GM21529 (cell line): ENCODE measurements around the gene HRH4.
A peak's percentile ranks its signal among the peaks of the same experiment; 100 is the strongest.

Experiments used
- ATAC-seq: cut with Tn5 transposase; IDR thresholded peaks from one replicate; pipeline ENCODE4 v1.9.1; 2021; ENCODE audit not compliant: unreplicated experiment

The HRH4 gene

GRCh38 chr18:24460388-24460787, at the start of gene HRH4:
HRH4 (plus strand) TSS chr18:24460637; CDS start chr18:24460729, 92 bp downstream.
- no peak for ATAC-seq

GRCh38 chr18:24413148-24413547, 47.3 kb upstream of the HRH4 start:
- no peak for ATAC-seq

- no peak for ATAC-seq
Measured at GRCh38 chr18:24414349-24415003, 46.0 kb upstream of the HRH4 start.

DNA sequence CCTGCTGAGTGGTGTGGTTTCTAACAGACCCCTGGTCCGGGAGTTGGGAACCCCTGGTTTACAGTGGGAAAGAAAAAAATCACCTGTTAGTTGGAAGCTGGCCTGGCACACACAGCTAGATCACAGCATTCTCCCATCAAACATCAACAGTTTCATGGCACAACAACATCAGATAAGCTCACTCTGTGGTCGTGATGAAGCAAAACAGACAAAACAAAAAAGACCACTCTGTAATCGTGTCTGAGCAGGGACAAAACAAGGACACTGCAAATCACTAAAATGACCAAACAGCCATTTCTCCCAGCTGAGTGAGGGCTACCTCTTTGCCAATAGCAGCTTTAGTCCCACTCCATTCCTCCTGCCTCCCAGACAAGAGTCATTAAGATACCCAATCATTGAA, 43.0 kb upstream of the HRH4 start:
- ATAC-seq: no peak

GRCh38 chr18:24420551-24420950, 39.9 kb upstream of the HRH4 start:
- ATAC-seq: no peak

- ATAC-seq: no peak
Measured at GRCh38 chr18:24421831-24422230, 38.6 kb upstream of the HRH4 start.

GRCh38 chr18:24426073-24426397, 34.4 kb upstream of the HRH4 start:
- no peak for ATAC-seq

- ATAC-seq: peak; percentile 90
Measured at GRCh38 chr18:24426398-24427294, 33.8 kb upstream of the HRH4 start, which contains the start of gene IMPACT. IMPACT (plus strand) TSS chr18:24426670; CDS start chr18:24426757, 87 bp downstream.

DNA sequence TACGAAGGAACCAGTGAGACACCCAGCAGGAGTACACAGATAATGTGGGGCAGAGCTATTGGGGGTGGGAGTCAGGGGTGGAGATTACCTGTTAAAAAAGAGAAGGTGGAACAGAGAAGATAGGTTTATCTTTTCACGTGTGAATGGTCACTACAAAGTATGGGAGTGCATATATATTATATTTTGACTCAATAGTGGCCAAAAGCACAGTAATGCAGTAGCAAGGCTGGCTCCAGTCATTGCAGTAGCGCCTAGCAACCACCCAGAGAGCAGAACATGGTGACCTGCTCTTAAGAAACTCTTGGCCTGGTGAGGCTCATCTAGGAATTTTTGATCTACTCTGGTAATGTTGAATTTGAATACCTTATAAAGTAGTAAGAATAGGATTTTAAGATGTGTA, 33.0 kb upstream of the HRH4 start:
- no peak for ATAC-seq

- no peak for ATAC-seq
Measured at GRCh38 chr18:24428709-24429108, 31.7 kb upstream of the HRH4 start.

GRCh38 chr18:24429188-24429587, 31.2 kb upstream of the HRH4 start:
- ATAC-seq: no peak

DNA sequence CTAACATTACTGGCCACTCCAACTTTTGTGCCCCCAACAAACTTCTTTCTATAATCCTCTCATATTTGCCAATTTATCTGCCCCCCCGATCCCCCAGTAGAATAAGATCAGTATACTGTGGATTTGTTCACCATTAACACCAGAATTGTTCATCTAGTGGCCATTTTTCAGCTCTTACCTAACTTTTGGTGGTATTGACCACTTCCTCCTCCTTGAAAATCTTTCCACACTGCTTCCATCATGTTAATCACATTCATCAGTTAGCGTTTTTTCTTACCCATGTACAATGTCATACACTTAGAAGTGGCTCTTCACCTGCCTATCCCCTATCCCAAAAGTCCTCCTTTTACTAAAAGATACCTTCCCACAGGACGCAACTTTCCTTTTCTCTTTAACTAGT, 27.8 kb upstream of the HRH4 start:
- ATAC-seq: no peak

- no peak for ATAC-seq
Measured at GRCh38 chr18:24436939-24437338, 23.5 kb upstream of the HRH4 start.

- peak; percentile 64 for ATAC-seq
Measured at GRCh38 chr18:24443870-24444269, 16.6 kb upstream of the HRH4 start.

DNA sequence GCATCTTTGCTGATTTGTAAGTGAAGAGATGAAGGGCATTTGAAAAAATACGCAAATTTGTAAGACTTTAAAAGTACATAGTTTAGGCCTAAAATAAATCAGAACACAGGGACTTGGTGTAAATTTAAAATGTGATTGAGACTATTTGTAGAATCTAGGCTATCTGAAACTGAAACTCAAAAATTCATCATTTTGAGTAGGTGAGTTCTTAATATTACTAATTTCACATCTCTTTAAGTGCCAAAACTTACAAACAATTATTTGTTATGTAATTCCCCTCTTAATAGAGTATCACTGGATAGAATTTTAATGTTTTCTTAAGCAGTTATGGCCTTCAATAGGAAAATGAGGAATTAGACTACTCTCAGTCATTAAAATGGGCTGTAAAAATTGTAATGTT, 14.0 kb upstream of the HRH4 start:
- ATAC-seq: peak; percentile 72

GRCh38 chr18:24446953-24447538, 13.4 kb upstream of the HRH4 start:
- no peak for ATAC-seq

GRCh38 chr18:24447961-24448360, 12.5 kb upstream of the HRH4 start:
- no peak for ATAC-seq

DNA sequence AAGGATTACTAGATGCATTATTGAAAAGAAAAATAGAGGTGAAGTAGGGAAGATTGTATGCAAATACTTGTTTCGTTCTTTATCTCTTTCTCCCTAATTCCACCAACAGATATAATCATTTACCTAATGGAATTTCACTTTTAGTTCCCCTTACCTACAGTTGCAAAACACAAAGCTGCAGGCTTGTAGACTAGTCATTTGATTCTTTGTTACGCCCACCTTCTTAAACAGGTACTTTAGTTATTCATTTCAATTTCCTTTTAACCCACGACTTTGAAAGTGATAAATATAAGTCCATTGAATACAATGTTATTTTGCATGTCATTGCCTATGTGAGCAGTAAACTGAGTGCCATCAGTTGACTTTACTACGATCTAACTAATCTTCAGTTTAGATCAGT, 3.9 kb upstream of the HRH4 start:
- peak; percentile 94 for ATAC-seq

DNA sequence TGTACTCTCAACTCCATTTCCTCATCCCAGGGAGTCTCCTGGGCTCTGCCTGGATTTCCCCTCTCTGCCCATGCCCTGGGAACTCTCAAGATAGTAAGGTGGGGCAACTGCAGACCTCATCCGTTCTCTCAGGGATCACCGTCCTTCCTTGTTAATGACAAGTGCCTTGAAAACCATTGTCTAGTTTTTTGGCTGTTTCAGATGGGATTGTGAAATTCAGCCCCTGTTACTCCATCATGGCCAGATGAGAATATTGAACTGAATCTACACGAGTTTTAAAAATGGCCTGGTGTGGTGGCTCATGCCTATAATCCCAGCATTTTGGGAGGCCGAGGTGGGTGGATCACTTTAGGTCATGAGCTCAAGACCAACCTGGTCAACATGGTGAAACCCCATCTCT, 665 bp upstream of the HRH4 start:
- ATAC-seq: no peak

- ATAC-seq: no peak
Measured at GRCh38 chr18:24461996-24462395, 1.6 kb downstream of the HRH4 start.

- no peak for ATAC-seq
Measured at GRCh38 chr18:24462838-24463775, 2.7 kb downstream of the HRH4 start.
